ENCODE measurements around the gene KCNE3. TPM values are rescaled to one million over a fixed set of nuclear protein-coding genes. Genes with fewer than 3 reads are reported as not detected.

The KCNE3 gene
- total and polyA plus RNA-seq, 2 of the 13 experiments (the other 11 are each of a cell fraction or from before 2014, with no cell fraction given), result 0.33 to 2.2 TPM

- no peak overlapping the region for H3K4me2 ChIP-seq (ENCODE audit: low read depth, low read length)
- no peak overlapping the region for H3K27ac ChIP-seq (ENCODE audit: extremely low read length, insufficient read depth, low read length)
- POLR2A ChIA-PET, result interaction anchor here (0.8 kb wide), 1 partner anchor 24 kb away, joined by 3 read pairs; the partner anchor contains the start of gene LIPT2
- H3K4me3 ChIP-seq (replicated peaks in 1 of 3; ENCODE audit: insufficient read depth in 1 of 3, low read depth in 2 of 3, low read length in 3 of 3), result no peak overlapping the region
- FAIRE-seq (no peak), ATAC-seq (no peak), DNase-seq (ENCODE audit: low spot score) (no peak)
- H3K27me3 ChIP-seq (ENCODE audit: control insufficient read depth in 1 of 2, insufficient read depth in 2 of 2, low read length in 2 of 2), result no peaks in the 10 kb centered on the region
- intact Hi-C loops (cut with micrococcal nuclease; ENCODE audit: unreplicated experiment), result no loop called here
- CTCF ChIA-PET (ENCODE audit: low intra/inter-chr PET ratio, low total read pairs), result no interaction called here
- no peaks in the 10 kb centered on the region for H3K79me2 ChIP-seq (ENCODE audit: insufficient read depth, low read length)
- no peaks in the 10 kb centered on the region for H3K36me3 ChIP-seq (replicated peaks in 1 of 2; ENCODE audit: control insufficient read depth in 1 of 2, insufficient read depth in 2 of 2, low read length in 2 of 2)
- H3K4me1 ChIP-seq (ENCODE audit: insufficient read depth, low read length), result peaks cover 36% of the 10 kb centered on the region
- in situ Hi-C loops (cut with HindIII; ENCODE audit: extremely low pct_ligation_motif_present, low pct_unique_long_range_greater_than_20kb), result loop anchor here (10.0 kb wide), 1 partner anchor 86 kb away; no protein-coding TSS in a partner anchor
- 22% methylated on average over 1 of the region's 1 CpG for WGBS (ENCODE audit: low lambda C conversion rate)
- H4K20me1 ChIP-seq (ENCODE audit: insufficient read depth, low read length), result no peaks in the 10 kb centered on the region
- H2AFZ ChIP-seq (ENCODE audit: low read length), result no peak overlapping the region
- H3K9me3 ChIP-seq (ENCODE audit: low read length), result no peaks in the 10 kb centered on the region
- no peak overlapping the region for H3K9ac ChIP-seq (ENCODE audit: insufficient read depth, low read depth, low read length)
- BruUV-seq (replicated peaks), result no TSS peak
- TF ChIP-seq CCDC6 (CRISPR knock-in tag; IDR thresholded peaks at IDR 0.05) (no peak), ZNF530 (CRISPR knock-in tag; IDR thresholded peaks at IDR 0.05; ENCODE audit: low read depth) (no peak), TEAD2 (CRISPR knock-in tag; IDR thresholded peaks at IDR 0.05) (no peak), MBNL3 (CRISPR knock-in tag; conservative IDR thresholded peaks at IDR 0.05) (no peak), NONO (IDR thresholded peaks at IDR 0.05) (no peak), NONO (CRISPR knock-in tag; conservative IDR thresholded peaks at IDR 0.05) (no peak), ZNF33B (CRISPR knock-in tag; IDR thresholded peaks at IDR 0.05) (no peak), THAP9 (CRISPR knock-in tag; IDR thresholded peaks at IDR 0.05; ENCODE audit: borderline replicate concordance) (no peak), ATF1 (CRISPR knock-in tag; IDR thresholded peaks at IDR 0.05) (no peak), JUNB (CRISPR knock-in tag; IDR thresholded peaks at IDR 0.05; ENCODE audit: borderline replicate concordance) (no peak), ZFP82 (CRISPR knock-in tag; IDR thresholded peaks at IDR 0.05; ENCODE audit: borderline replicate concordance) (no peak), KDM4B (CRISPR knock-in tag; IDR thresholded peaks at IDR 0.05) (no peak), TFE3 (CRISPR knock-in tag; IDR thresholded peaks at IDR 0.05) (no peak), KMT2A (CRISPR knock-in tag; IDR thresholded peaks at IDR 0.05) (no peak), MAFK (conservative IDR thresholded peaks at IDR 0.05 in 1 of 2, IDR thresholded peaks at IDR 0.05 in 1 of 2; ENCODE audit: low read length in 2 of 2) (no peak), ZNF646 (CRISPR knock-in tag; IDR thresholded peaks at IDR 0.05) (no peak)
Observed at GRCh38 chr11:74468936-74469335, 1.6 kb upstream of the KCNE3 start.

Measured in HepG2 (cell line).